Psoas muscle (tissue), 8 donors: ENCODE data around the gene BCAS1. TPM values are rescaled to one million over a fixed set of nuclear protein-coding genes. Genes with fewer than 3 reads are reported as not detected.

Experiments used
- ATAC-seq, 4 donors: fragments of 200-7000 bp; cut with Tn5 transposase; one replicate each; pipeline ENCODE4 v1.9.1; 2020; ENCODE audit warnings: moderate library complexity in 3 of 4, mild to moderate bottlenecking in 2 of 4
- DNase-seq, 2 donors: peaks; one replicate each; pipeline ENCODE4 v3.0.0-alpha.2; 2020
- H3K27ac ChIP-seq: fragments of 200-600 bp; one replicate; pipeline ENCODE4 v1.8.0; 2022
- H3K27me3 ChIP-seq, 3 donors: fragments of 200-600 bp in 1 of 3; one replicate each; pipeline versions ENCODE4 v1.6.1 to v1.8.0; 2013 to 2022; ENCODE audit warnings: low read length in 2 of 3, mild to moderate bottlenecking in 2 of 3, moderate library complexity in 1 of 3; ENCODE audit not compliant: insufficient read depth in 3 of 3
- H3K36me3 ChIP-seq, 2 donors: fragments of 200-600 bp in 1 of 2; one replicate each; pipeline versions ENCODE4 v1.6.1 to v1.8.0; 2013 to 2022; ENCODE audit warnings: low read depth in 1 of 2, mild to moderate bottlenecking in 1 of 2, moderate library complexity in 1 of 2; ENCODE audit not compliant: insufficient read depth in 1 of 2
- H3K4me1 ChIP-seq: fragments of 200-600 bp; one replicate; pipeline ENCODE4 v1.8.0; 2022
- H3K4me3 ChIP-seq: fragments of 200-600 bp; one replicate; pipeline ENCODE4 v1.8.0; 2022; ENCODE audit warnings: mild to moderate bottlenecking
- H3K9me3 ChIP-seq: fragments of 200-600 bp; one replicate; pipeline ENCODE4 v1.8.0; 2022
- WGBS, 3 donors: extraction: QIAGEN DNeasy Blood & Tissue Kit; methylation state at CpG; one replicate each; pipeline versions ENCODE4 v1.1.6 to v1.1.7; 2013; 5-methylcytosine and 5-hydroxymethylcytosine counted together
- intact Hi-C, 2 donors: fragments of 100-400 bp; cut with DNase I; formaldehyde crosslinking; loops; one replicate each; pipeline versions ENCODE4 v1.11.0 to v1.14.2; 2022
- polyA plus RNA-seq, 3 donors: library from polyadenylated mRNA; stranded (reverse); fragments of 200-250 nt; gene quantifications; one replicate each; pipeline ENCODE4 v1.2.3, GENCODE V29; 2013
- total RNA-seq, 4 donors: library from RNA; stranded (reverse); fragmentation: NEBNext Ultra II Directional in 2 of 4; extraction: Animal tissue kit (Norgen Biotek cat#: 25700) in 2 of 4; gene quantifications; one replicate each; pipeline versions ENCODE4 v1.2.1 to v1.2.4, GENCODE V29; 2021 to 2023
- TF ChIP-seq, protein P1 (sequence below): fragments of 200-600 bp; IDR thresholded peaks from one replicate; pipeline ENCODE4 v1.8.0; 2022; ENCODE audit warnings: antibody characterized with exemption
- donor health status: healthy with polysubstance abuse.
- donor health status: DM: no; HTN: no; CAD: no; lungs with moderate emphysema.
- donor health status: Bipolar disorder and iron deficiency.
- donor health status: healthy.
- donor health status: DM: yes; HTN: yes; CAD: no.
- donor health status: DM: no; HTN: no; CAD: no.
- donor health status: DM: no; HTN: no; CAD: no.
- donor health status: DM: yes; HTN: yes; CAD: no.

Gene BCAS1
- total and polyA plus RNA-seq, 7 donors = 0.01 to 0.26 (median 0.16) TPM; not detected in 2

DNA sequence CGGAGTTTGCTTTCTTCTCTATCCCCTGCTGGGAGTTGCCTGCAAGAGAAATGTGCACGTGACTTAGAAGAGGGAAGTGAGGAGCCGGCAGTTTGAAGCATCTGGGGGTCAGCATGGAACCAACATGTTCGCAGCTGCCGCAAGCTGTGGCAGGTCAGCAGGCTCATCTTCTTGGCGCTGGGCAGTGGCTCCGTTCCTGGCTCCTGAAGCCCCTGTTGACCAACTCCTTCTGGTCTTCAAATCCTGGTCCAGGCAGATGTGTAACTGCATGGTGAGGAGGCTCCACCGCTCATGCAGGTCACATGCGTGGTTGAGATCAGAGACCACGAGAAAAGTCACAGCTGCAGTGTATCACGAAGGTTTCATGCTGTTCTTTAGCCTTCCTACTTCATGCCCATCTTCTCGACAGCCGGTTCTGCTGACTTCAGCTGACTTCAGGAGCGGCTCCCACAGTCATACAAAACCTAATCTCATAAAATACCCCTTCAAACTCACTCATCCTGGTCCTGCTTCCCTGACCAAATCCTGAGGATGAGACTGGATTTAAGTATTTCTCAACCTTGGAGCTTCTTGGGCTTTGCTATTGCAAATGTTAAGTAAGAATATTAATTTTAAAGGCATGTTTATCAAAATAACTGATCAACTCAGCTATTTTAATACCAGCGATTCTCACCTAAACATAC, 44.9 kb upstream of the BCAS1 start:
- ATAC-seq = no peak
- H3K9me3 ChIP-seq = no peaks in the 10 kb centered on the region
- H3K4me3 ChIP-seq = no peak overlapping the region
- intact Hi-C loops = no loop called here
- no peak for DNase-seq
- no peaks in the 10 kb centered on the region for H3K36me3 ChIP-seq
- TF ChIP-seq, protein P1, sequence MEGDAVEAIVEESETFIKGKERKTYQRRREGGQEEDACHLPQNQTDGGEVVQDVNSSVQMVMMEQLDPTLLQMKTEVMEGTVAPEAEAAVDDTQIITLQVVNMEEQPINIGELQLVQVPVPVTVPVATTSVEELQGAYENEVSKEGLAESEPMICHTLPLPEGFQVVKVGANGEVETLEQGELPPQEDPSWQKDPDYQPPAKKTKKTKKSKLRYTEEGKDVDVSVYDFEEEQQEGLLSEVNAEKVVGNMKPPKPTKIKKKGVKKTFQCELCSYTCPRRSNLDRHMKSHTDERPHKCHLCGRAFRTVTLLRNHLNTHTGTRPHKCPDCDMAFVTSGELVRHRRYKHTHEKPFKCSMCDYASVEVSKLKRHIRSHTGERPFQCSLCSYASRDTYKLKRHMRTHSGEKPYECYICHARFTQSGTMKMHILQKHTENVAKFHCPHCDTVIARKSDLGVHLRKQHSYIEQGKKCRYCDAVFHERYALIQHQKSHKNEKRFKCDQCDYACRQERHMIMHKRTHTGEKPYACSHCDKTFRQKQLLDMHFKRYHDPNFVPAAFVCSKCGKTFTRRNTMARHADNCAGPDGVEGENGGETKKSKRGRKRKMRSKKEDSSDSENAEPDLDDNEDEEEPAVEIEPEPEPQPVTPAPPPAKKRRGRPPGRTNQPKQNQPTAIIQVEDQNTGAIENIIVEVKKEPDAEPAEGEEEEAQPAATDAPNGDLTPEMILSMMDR = no peak
- H3K27me3 ChIP-seq = no peaks in the 10 kb centered on the region
- 50 to 51% (median 51%) methylated on average over 15 of the region's 15 CpGs for WGBS, 3 donors
- H3K4me1 ChIP-seq = no peaks in the 10 kb centered on the region
- H3K27ac ChIP-seq = no peak overlapping the region

- intact Hi-C loops = no loop called here
- ATAC-seq = no peak
- H3K27ac ChIP-seq = no peak overlapping the region
- no peaks in the 10 kb centered on the region for H3K4me1 ChIP-seq
- WGBS, 3 donors = 65 to 80% (median 69%) methylated on average over 2 of the region's 2 CpGs
- H3K36me3 ChIP-seq = no peaks in the 10 kb centered on the region
- DNase-seq = no peak
- no peaks in the 10 kb centered on the region for H3K9me3 ChIP-seq
- no peak overlapping the region for H3K4me3 ChIP-seq
- TF ChIP-seq, protein P1 = no peak
- H3K27me3 ChIP-seq = no peaks in the 10 kb centered on the region
Observed at GRCh38 chr20:54114109-54114508, 43.7 kb upstream of the BCAS1 start.

GRCh38 chr20:54113566-54113965, 43.2 kb upstream of the BCAS1 start:
- H3K4me3 ChIP-seq = no peak overlapping the region
- no peak for DNase-seq
- TF ChIP-seq, protein P1 = no peak
- no peaks in the 10 kb centered on the region for H3K27me3 ChIP-seq
- ATAC-seq = no peak
- no peaks in the 10 kb centered on the region for H3K4me1 ChIP-seq
- no peaks in the 10 kb centered on the region for H3K36me3 ChIP-seq
- WGBS, 3 donors = 84 to 100% (median 95%) methylated on average over 2 of the region's 2 CpGs
- no peaks in the 10 kb centered on the region for H3K9me3 ChIP-seq
- intact Hi-C loops = no loop called here
- no peak overlapping the region for H3K27ac ChIP-seq

GRCh38 chr20:54112221-54112884, 42.0 kb upstream of the BCAS1 start:
- ATAC-seq = no peak
- DNase-seq = no peak
- H3K4me3 ChIP-seq = no peak overlapping the region
- no peaks in the 10 kb centered on the region for H3K36me3 ChIP-seq
- no peaks in the 10 kb centered on the region for H3K9me3 ChIP-seq
- TF ChIP-seq, protein P1 = no peak
- no peaks in the 10 kb centered on the region for H3K4me1 ChIP-seq
- no peaks in the 10 kb centered on the region for H3K27me3 ChIP-seq
- intact Hi-C loops = no loop called here
- 84 to 93% (median 92%) methylated on average over 4 of the region's 4 CpGs for WGBS, 3 donors
- H3K27ac ChIP-seq = no peak overlapping the region
